HG02610 (cell line): Measurements from ENCODE around the gene KSR2.
"Not testable (repeated sequence)": the region's sequence is repeated elsewhere in the genome, so short reads cannot be mapped to it uniquely, and the experiment has no call there.

ENCODE experiments used
- ATAC-seq: cut with Tn5 transposase; IDR thresholded peaks from one replicate; pipeline ENCODE4 v1.9.1; 2021; ENCODE audit warnings: mild to moderate bottlenecking, moderate library complexity; ENCODE audit not compliant: unreplicated experiment

The KSR2 gene

GRCh38 chr12:117768860-117769259 is 199.9 kb downstream of the KSR2 start:
- no peak for ATAC-seq

GRCh38 chr12:117766008-117766407 is 202.8 kb downstream of the KSR2 start:
- ATAC-seq: no peak

- no peak for ATAC-seq
Measured at GRCh38 chr12:117762143-117762542, 206.6 kb downstream of the KSR2 start.

GRCh38 chr12:117761528-117762100 is 207.2 kb downstream of the KSR2 start:
- no peak for ATAC-seq

- ATAC-seq: no peak
Measured at GRCh38 chr12:117760990-117761389, 207.8 kb downstream of the KSR2 start.

GRCh38 chr12:117750657-117751056 is 218.1 kb downstream of the KSR2 start:
- no peak for ATAC-seq

- no peak for ATAC-seq
Measured at GRCh38 chr12:117749431-117749830, 219.4 kb downstream of the KSR2 start.

- ATAC-seq: not testable (repeated sequence)
Measured at GRCh38 chr12:117746358-117746757, 222.4 kb downstream of the KSR2 start.

GRCh38 chr12:117744418-117744817 is 224.4 kb downstream of the KSR2 start:
- no peak for ATAC-seq

GRCh38 chr12:117743761-117744160 is 225.0 kb downstream of the KSR2 start:
- ATAC-seq: no peak

- ATAC-seq: no peak
Measured at GRCh38 chr12:117742721-117743120, 226.1 kb downstream of the KSR2 start.

GRCh38 chr12:117738233-117738632 is 230.6 kb downstream of the KSR2 start:
- ATAC-seq: no peak

GRCh38 chr12:117733549-117733805 is 235.3 kb downstream of the KSR2 start:
- no peak for ATAC-seq

GRCh38 chr12:117732761-117733548 is 235.8 kb downstream of the KSR2 start:
- no peak for ATAC-seq

GRCh38 chr12:117731131-117731530 is 237.7 kb downstream of the KSR2 start:
- not testable (repeated sequence) for ATAC-seq

GRCh38 chr12:117727301-117727700 is 241.5 kb downstream of the KSR2 start:
- ATAC-seq: no peak

GRCh38 chr12:117724543-117724942 is 244.2 kb downstream of the KSR2 start:
- no peak for ATAC-seq

- ATAC-seq: no peak
Measured at GRCh38 chr12:117718559-117718958, 250.2 kb downstream of the KSR2 start.

- no peak for ATAC-seq
Measured at GRCh38 chr12:117718141-117718540, 250.6 kb downstream of the KSR2 start.

GRCh38 chr12:117714203-117714602 is 254.6 kb downstream of the KSR2 start:
- no peak for ATAC-seq

GRCh38 chr12:117710121-117710520 is 258.7 kb downstream of the KSR2 start:
- ATAC-seq: no peak

GRCh38 chr12:117707861-117708260 is 260.9 kb downstream of the KSR2 start:
- no peak for ATAC-seq

- no peak for ATAC-seq
Measured at GRCh38 chr12:117703584-117703983, 265.2 kb downstream of the KSR2 start.
